HepG2 (cell line): ENCODE data around the gene TRIM27. TPM values are rescaled to one million over a fixed set of nuclear protein-coding genes. Genes with fewer than 3 reads are reported as not detected.
A peak's percentile ranks its signal among the peaks of the same experiment; 100 is the strongest.

Experiments
- ATAC-seq: fragments of 200-7000 bp; cut with Tn5 transposase; 3 replicates; pipeline ENCODE4 v1.9.1; 2020; ENCODE audit warnings: mild to moderate bottlenecking, moderate library complexity
- BruUV-seq: library from RNA; stranded (reverse); fragments of 400-500 nt; replicated peaks from 2 replicates; lab custom pipeline; 2021; lab: Mats Ljungman, UMichigan
- CTCF ChIA-PET: fragments of 300-600 bp; formaldehyde crosslinking; extraction: SDS; loops from one replicate; lab custom pipeline; 2021; ENCODE audit warnings: low total read pairs, inconsistent platforms, low intra/inter-chr PET ratio; lab: Yijun Ruan, JAX
- POLR2A ChIA-PET: fragments of 350-600 bp; sonication (Branson Sonifier 250); formaldehyde crosslinking; loops from one replicate; lab custom pipeline; 2020; ENCODE audit warnings: antibody characterized with exemption, inconsistent platforms; lab: Yijun Ruan, JAX
- DNase-seq: peaks from one replicate; pipeline ENCODE4 v3.0.0-alpha.2; 2015; ENCODE audit warnings: low spot score
- FAIRE-seq: peaks from 3 replicates; lab custom pipeline; 2011; peaks lifted over from hg19 to GRCh38; lab: Jason Lieb, UNC
- H2AFZ ChIP-seq: one replicate; pipeline ENCODE4 v1.6.1; 2011; ENCODE audit warnings: low read length, inconsistent platforms
- H3K27ac ChIP-seq: fragments of 300-600 bp; 3 replicates; pipeline ENCODE4 v1.8.0; 2011; ENCODE audit warnings: mixed run types, mild to moderate bottlenecking, mixed read lengths, low read length, inconsistent platforms; ENCODE audit not compliant: insufficient read depth; ENCODE audit errors: extremely low read length
- H3K27me3 ChIP-seq, 2 experiments: fragments of 200-600 bp in 1 of 2; 2 replicates in 1 of 2; 3 replicates in 1 of 2; pipeline versions ENCODE4 v1.6.0 to v1.8.0; 2011; ENCODE audit warnings: low read length in 2 of 2, mild to moderate bottlenecking in 2 of 2, moderate library complexity in 2 of 2, inconsistent platforms in 1 of 2; ENCODE audit not compliant: insufficient read depth in 2 of 2, control insufficient read depth in 1 of 2
- H3K36me3 ChIP-seq, 2 experiments: fragments of 200-600 bp in 1 of 2; replicated peaks in 1 of 2; 2 replicates in 1 of 2; 3 replicates in 1 of 2; pipeline versions ENCODE4 v1.5.1 to v1.8.0; 2011; ENCODE audit warnings: low read length in 2 of 2, inconsistent platforms in 1 of 2; ENCODE audit not compliant: insufficient read depth in 2 of 2, control insufficient read depth in 1 of 2
- H3K4me1 ChIP-seq: 2 replicates; pipeline ENCODE4 v1.5.1; 2012; ENCODE audit warnings: low read length, inconsistent platforms; ENCODE audit not compliant: insufficient read depth
- H3K4me2 ChIP-seq: 2 replicates; pipeline ENCODE4 v1.6.0; 2011; ENCODE audit warnings: low read depth, low read length, inconsistent platforms
- H3K4me3 ChIP-seq, 3 experiments: fragments of 200-600 bp in 1 of 3; sonication (generic), shearing (Covaris generic) in 1 of 3; replicated peaks in 1 of 3; 2 replicates each; pipeline ENCODE4 v1.5.1; 2011 to 2016; ENCODE audit warnings: low read length in 3 of 3, inconsistent platforms in 2 of 3, low read depth in 2 of 3, mild to moderate bottlenecking in 2 of 3, control low read depth in 1 of 3, mixed read lengths in 1 of 3; ENCODE audit not compliant: insufficient read depth in 1 of 3
- H3K79me2 ChIP-seq: one replicate; pipeline ENCODE4 v1.6.1; 2011; ENCODE audit warnings: low read length, inconsistent platforms; ENCODE audit not compliant: insufficient read depth
- H3K9ac ChIP-seq: 2 replicates; pipeline ENCODE4 v1.6.0; 2011; ENCODE audit warnings: mild to moderate bottlenecking, low read depth, low read length, inconsistent platforms; ENCODE audit not compliant: insufficient read depth
- H3K9me3 ChIP-seq: 2 replicates; pipeline ENCODE4 v1.5.1; 2012; ENCODE audit warnings: mild to moderate bottlenecking, low read length
- H4K20me1 ChIP-seq: 2 replicates; pipeline ENCODE4 v1.6.0; 2011; ENCODE audit warnings: inconsistent platforms, mild to moderate bottlenecking, low read length, moderate library complexity; ENCODE audit not compliant: insufficient read depth
- CCDC6 ChIP-seq: sonication (generic); formaldehyde crosslinking; IDR thresholded peaks from 2 replicates; pipeline ENCODE4 v1.8.1; 2022; ENCODE audit warnings: mild to moderate bottlenecking, missing genetic modification reagents, moderate library complexity
- KAT2B ChIP-seq: fragments of 150-350 bp; IDR thresholded peaks from 2 replicates; pipeline ENCODE4 v1.6.1; 2014; ENCODE audit warnings: low read depth, low read length, borderline replicate concordance
- LCORL ChIP-seq, 2 experiments: fragments of 450-650 bp in 1 of 2; sonication (generic) in 1 of 2; formaldehyde crosslinking in 1 of 2; IDR thresholded peaks; 2 replicates each; pipeline versions ENCODE4 v1.5.0 to v1.6.1; 2017 to 2020; ENCODE audit warnings: antibody characterized with exemption in 1 of 2, missing genetic modification reagents in 1 of 2
- MAFF ChIP-seq: IDR thresholded peaks from 2 replicates; pipeline ENCODE4 v1.6.1; 2011; ENCODE audit warnings: low read depth, low read length, improper control_type of control experiment
- MAFK ChIP-seq, 2 experiments: IDR thresholded peaks in 1 of 2; conservative IDR thresholded peaks in 1 of 2; 2 replicates each; pipeline ENCODE4 v1.6.1; 2011; ENCODE audit warnings: improper control_type of control experiment in 2 of 2, low read length in 2 of 2
- MEF2D ChIP-seq: sonication (generic); formaldehyde crosslinking; IDR thresholded peaks from 2 replicates; pipeline ENCODE4 v1.5.1; 2020; ENCODE audit warnings: mild to moderate bottlenecking, missing genetic modification reagents
- MXI1 ChIP-seq: IDR thresholded peaks from 3 replicates; pipeline ENCODE4 v1.6.1; 2012; ENCODE audit warnings: low read depth, low read length, inconsistent platforms, borderline replicate concordance
- POGZ ChIP-seq: sonication (generic); formaldehyde crosslinking; IDR thresholded peaks from 2 replicates; pipeline ENCODE4 v1.4.0; 2020; ENCODE audit warnings: mild to moderate bottlenecking, missing genetic modification reagents
- SNRNP70 ChIP-seq: fragments of 200-400 bp; formaldehyde crosslinking; IDR thresholded peaks from 2 replicates; pipeline ENCODE4 v1.6.1; 2017; ENCODE audit warnings: mild to moderate bottlenecking, low read depth, low read length, moderate library complexity
- SSRP1 ChIP-seq: IDR thresholded peaks from 2 replicates; pipeline ENCODE4 v1.6.1; 2016; ENCODE audit warnings: control low read depth
- THAP7 ChIP-seq: sonication (generic); formaldehyde crosslinking; IDR thresholded peaks from 2 replicates; pipeline ENCODE4 v1.8.1; 2023; ENCODE audit warnings: mild to moderate bottlenecking, missing genetic modification reagents
- ZFP82 ChIP-seq: sonication (generic); formaldehyde crosslinking; IDR thresholded peaks from 2 replicates; pipeline ENCODE4 v1.5.1; 2020; ENCODE audit warnings: mild to moderate bottlenecking, missing genetic modification reagents, borderline replicate concordance
- ZMYM3 ChIP-seq: sonication (generic); formaldehyde crosslinking; IDR thresholded peaks from 2 replicates; pipeline ENCODE4 v1.5.1; 2020; ENCODE audit warnings: mild to moderate bottlenecking, missing genetic modification reagents
- ZMYM4 ChIP-seq: sonication (generic); formaldehyde crosslinking; IDR thresholded peaks from 2 replicates; pipeline ENCODE4 v1.8.1; 2023; ENCODE audit warnings: mild to moderate bottlenecking, missing genetic modification reagents
- ZNF678 ChIP-seq: sonication (generic); formaldehyde crosslinking; IDR thresholded peaks from 2 replicates; pipeline ENCODE4 v1.4.0; 2020; ENCODE audit warnings: mild to moderate bottlenecking, missing genetic modification reagents
- ZXDC ChIP-seq: sonication (generic); formaldehyde crosslinking; IDR thresholded peaks from 2 replicates; pipeline ENCODE4 v1.5.0; 2020; ENCODE audit warnings: mild to moderate bottlenecking, missing genetic modification reagents
- WGBS: methylation state at CpG from one replicate; pipeline ENCODE4 v1.1.6; 2017; ENCODE audit warnings: low lambda C conversion rate; 5-methylcytosine and 5-hydroxymethylcytosine counted together
- in situ Hi-C: cut with HindIII; loops from 2 replicates; pipeline ENCODE4 v1.10.0; 2017; ENCODE audit warnings: low pct_unique_long_range_greater_than_20kb; ENCODE audit not compliant: extremely low pct_ligation_motif_present
- intact Hi-C: fragments of 100-400 bp; cut with micrococcal nuclease; formaldehyde crosslinking; loops from one replicate; pipeline ENCODE4 v1.10.0; 2022; ENCODE audit not compliant: unreplicated experiment
- polyA plus RNA-seq, 8 experiments: library from polyadenylated mRNA; depleted of rRNA in 3 of 8; stranded (reverse) in 7 of 8; unstranded in 1 of 8; fragments of >200 nt; fragmentation: Illumina TruSeq in 4 of 8; extraction: Trizol in 4 of 8; gene quantifications; 2 replicates each; pipeline versions ENCODE4 v1.2.1 to v1.2.3, GENCODE V29; 2011 to 2016; ENCODE audit warnings: low read depth in 4 of 8, missing spikeins in 1 of 8, mixed read lengths in 1 of 8; ENCODE audit not compliant: insufficient read depth in 1 of 8
- total RNA-seq, 5 experiments: library from RNA; depleted of rRNA; stranded (reverse); fragments of >200 nt; fragmentation: Illumina TruSeq; extraction: Trizol; gene quantifications; 2 replicates each; pipeline ENCODE4 v1.2.3, GENCODE V29; 2016; ENCODE audit warnings: low read depth in 1 of 5

Gene TRIM27
- total and polyA plus RNA-seq, 2 of the 13 experiments (the other 11 are each of a cell fraction or from before 2014, with no cell fraction given): 88.6 to 112 TPM

DNA sequence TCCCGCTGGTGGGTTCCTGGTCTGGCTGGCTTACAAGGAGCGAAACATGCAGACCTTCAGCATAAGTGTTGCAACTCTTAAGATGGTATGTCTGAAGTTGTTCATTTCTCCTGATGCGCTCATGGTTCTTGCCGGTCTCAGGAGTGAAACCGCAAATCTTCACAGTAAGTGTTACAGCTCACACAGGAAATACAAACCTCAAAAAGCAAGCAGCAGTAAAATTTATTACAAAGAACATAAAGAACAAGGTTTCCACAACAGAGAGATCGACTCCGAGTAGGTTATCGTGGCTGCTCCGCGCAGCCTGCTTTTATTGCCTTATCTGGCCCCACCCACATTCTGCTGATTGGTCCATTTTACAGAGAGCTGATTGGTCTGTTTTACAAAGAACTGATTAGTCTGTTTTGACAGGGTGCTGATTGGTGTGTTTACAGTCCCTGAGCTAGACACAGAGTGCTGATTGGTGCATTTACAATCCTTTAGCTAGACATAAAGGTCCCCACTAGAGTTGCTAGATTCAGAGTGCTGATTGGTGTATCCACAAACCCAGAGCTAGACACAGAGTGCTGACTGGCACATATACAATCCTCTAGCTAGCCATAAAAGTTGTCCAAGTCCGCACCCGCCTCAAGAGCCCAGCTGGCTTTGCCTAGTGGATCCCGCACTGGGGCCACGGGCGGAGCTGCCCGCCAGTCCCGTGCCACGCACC lies 39.2 kb downstream of the TRIM27 start:
- H3K9ac ChIP-seq: no peak overlapping the region; the same call in 1 of the 2 replicates
- H3K4me2 ChIP-seq: peak overlapping the region; percentile 42; the same call in 1 of the 2 replicates
- ChIA-PET POLR2A (interaction anchor here (1.0 to 3.6 kb wide), 5 partner anchors 12 to 992 kb away, joined by 4 to 43 read pairs (median 10); partner anchors contain the start of gene TRIM27), CTCF (no interaction called here)
- no peaks in the 10 kb centered on the region for H3K9me3 ChIP-seq
- in situ Hi-C loops (no loop called here), intact Hi-C loops (loop anchor here (5.0 kb wide), 2 partner anchors 47 to 58 kb away; no protein-coding TSS in a partner anchor)
- H4K20me1 ChIP-seq: no peaks in the 10 kb centered on the region
- DNase-seq (peak; percentile 51), FAIRE-seq (no peak), ATAC-seq (peak; percentile 65)
- H2AFZ ChIP-seq: no peak overlapping the region
- WGBS: 89% methylated on average over 18 of the region's 18 CpGs
- no peak overlapping the region for H3K27ac ChIP-seq
- peak overlapping the region; percentile 9 to 51 (median 44); a peak in 4 of 6 replicates for H3K4me3 ChIP-seq
- BruUV-seq: no TSS peak
- no peaks in the 10 kb centered on the region for H3K36me3 ChIP-seq
- H3K4me1 ChIP-seq: peaks cover 33% of the 10 kb centered on the region
- no peaks in the 10 kb centered on the region; a peak in 1 of 5 replicates for H3K27me3 ChIP-seq
- no peaks in the 10 kb centered on the region for H3K79me2 ChIP-seq
- TF ChIP-seq ZNF678 (CRISPR knock-in tag) (no peak), POGZ (CRISPR knock-in tag) (peak; percentile 23; the same call in 1 of the 2 replicates), ZXDC (CRISPR knock-in tag) (no peak), KAT2B (no peak), SNRNP70 (no peak), MAFF (peak; percentile 57), CCDC6 (no peak), MXI1 (no peak), MEF2D (no peak), ZMYM3 (no peak), ZFP82 (CRISPR knock-in tag) (no peak), SSRP1 (CRISPR knock-in tag) (no peak), MAFK (conservative IDR thresholded peaks at IDR 0.05 in 1 of 2, IDR thresholded peaks at IDR 0.05 in 1 of 2; ENCODE audit: low read length in 2 of 2) (peak; percentile 21 to 43; a peak in 1 of 4 replicates), ZMYM4 (CRISPR knock-in tag) (peak; percentile 50; the same call in 1 of the 2 replicates), LCORL (IDR thresholded peaks at IDR 0.05) (no peak), LCORL (CRISPR knock-in tag; IDR thresholded peaks at IDR 0.05) (no peak), THAP7 (CRISPR knock-in tag) (no peak)
